GM23248 (cell line): Measurements from ENCODE around the gene CD1E.

ENCODE experiments used
- EZH2 ChIP-seq: fragments of 200-600 bp; sonication (generic); IDR thresholded peaks from 2 replicates; pipeline ENCODE4 v1.6.1; 2018; ENCODE audit warnings: antibody characterized with exemption, mild to moderate bottlenecking; ENCODE audit not compliant: insufficient read depth, poor library complexity, severe bottlenecking
- EZH2phosphoT487 ChIP-seq: fragments of 200-600 bp; sonication (generic); IDR thresholded peaks from 2 replicates; pipeline ENCODE4 v1.6.1; 2018; ENCODE audit warnings: antibody characterized with exemption, moderate library complexity, mild to moderate bottlenecking, low read depth; ENCODE audit not compliant: insufficient read depth

- no peak for TF ChIP-seq EZH2phosphoT487
- TF ChIP-seq EZH2, result no peak
Measured at GRCh38 chr1:158333405-158334155, 20.1 kb upstream of the CD1E start.
